Activated T-cell treated with anti-CD3 and anti-CD28 coated beads, Interleukin-2, amount 50 U/mL, for 4 hours (primary cell): ENCODE data around the gene CENPH. TPM values are rescaled to one million over a fixed set of nuclear protein-coding genes. Genes with fewer than 3 reads are reported as not detected.
A peak's percentile ranks its signal among the peaks of the same experiment; 100 is the strongest.
"Not testable (repeated sequence)": the region's sequence is repeated elsewhere in the genome, so short reads cannot be mapped to it uniquely, and the experiment has no call there.

Experiments used
- ATAC-seq, 2 donors: fragments of 200-7000 bp; cut with Tn5 transposase; one replicate each; pipeline ENCODE4 v1.10.0; 2021
- DNase-seq: peaks from one replicate; pipeline ENCODE4 v3.0.0-alpha.2; 2020
- H3K27me3 Mint-ChIP-seq: one replicate; pipeline ENCODE4 v1.8.0; 2021; ENCODE audit warnings: low read depth, mixed read lengths
- H3K36me3 Mint-ChIP-seq: one replicate; pipeline ENCODE4 v1.8.0; 2022; ENCODE audit warnings: mixed read lengths; ENCODE audit not compliant: insufficient read depth
- H3K4me1 Mint-ChIP-seq: one replicate; pipeline ENCODE4 v1.8.0; 2021; ENCODE audit warnings: low read depth, mixed read lengths
- H3K4me3 Mint-ChIP-seq: one replicate; pipeline ENCODE4 v1.8.0; 2021; ENCODE audit warnings: mild to moderate bottlenecking, moderate library complexity, mixed read lengths
- H3K9me3 Mint-ChIP-seq: one replicate; pipeline ENCODE4 v1.8.0; 2021; ENCODE audit warnings: mixed read lengths
- total RNA-seq, 3 donors: library from RNA; stranded (reverse); gene quantifications; one replicate each; pipeline ENCODE4 v1.2.1, GENCODE V29; 2021

The CENPH gene
- total RNA-seq, 3 donors from 2014 or later = 36.1 to 44.2 (median 41.6) TPM

GRCh38 chr5:69170969-69171368 lies 18.4 kb upstream of the CENPH start:
- Mint-ChIP-seq H3K4me1 (peaks cover 22% of the 10 kb centered on the region), H3K36me3 (peaks cover 14% of the 10 kb centered on the region), H3K4me3 (no peak overlapping the region), H3K27me3 (no peaks in the 10 kb centered on the region), H3K9me3 (no peaks in the 10 kb centered on the region)
- ATAC-seq (no peak), DNase-seq (no peak)

GRCh38 chr5:69181659-69182293 lies 7.6 kb upstream of the CENPH start:
- not testable (repeated sequence) for DNase-seq, H3K4me3 Mint-ChIP-seq, H3K9me3 Mint-ChIP-seq, H3K36me3 Mint-ChIP-seq, H3K4me1 Mint-ChIP-seq, ATAC-seq, H3K27me3 Mint-ChIP-seq

- ATAC-seq (no peak), DNase-seq (no peak)
- Mint-ChIP-seq H3K9me3 (no peaks in the 10 kb centered on the region), H3K4me3 (no peak overlapping the region), H3K36me3 (no peaks in the 10 kb centered on the region), H3K27me3 (no peaks in the 10 kb centered on the region), H3K4me1 (peaks cover 7% of the 10 kb centered on the region)
Measured at GRCh38 chr5:69184621-69185020, 4.8 kb upstream of the CENPH start.

GRCh38 chr5:69187342-69187741 lies 2.0 kb upstream of the CENPH start:
- peaks cover 13% of the 10 kb centered on the region for H3K4me1 Mint-ChIP-seq
- no peak for ATAC-seq
- no peak for DNase-seq
- no peaks in the 10 kb centered on the region for H3K9me3 Mint-ChIP-seq
- H3K36me3 Mint-ChIP-seq = peaks cover 1% of the 10 kb centered on the region
- no peaks in the 10 kb centered on the region for H3K27me3 Mint-ChIP-seq
- no peak overlapping the region for H3K4me3 Mint-ChIP-seq

GRCh38 chr5:69188811-69189161 lies 597 bp upstream of the CENPH start:
- DNase-seq (no peak), ATAC-seq (no peak)
- Mint-ChIP-seq H3K27me3 (no peaks in the 10 kb centered on the region), H3K4me3 (peak overlapping the region; percentile 90), H3K36me3 (peaks cover 1% of the 10 kb centered on the region), H3K9me3 (no peaks in the 10 kb centered on the region), H3K4me1 (peaks cover 13% of the 10 kb centered on the region)

GRCh38 chr5:69202497-69202896 lies 13.1 kb downstream of the CENPH start:
- Mint-ChIP-seq H3K9me3 (no peaks in the 10 kb centered on the region), H3K4me3 (no peak overlapping the region), H3K27me3 (no peaks in the 10 kb centered on the region), H3K4me1 (no peaks in the 10 kb centered on the region), H3K36me3 (peaks cover 10% of the 10 kb centered on the region)
- no peak for DNase-seq
- ATAC-seq = no peak

GRCh38 chr5:69206528-69207190 lies 17.3 kb downstream of the CENPH start:
- DNase-seq = no peak
- Mint-ChIP-seq H3K27me3 (no peaks in the 10 kb centered on the region), H3K4me1 (no peaks in the 10 kb centered on the region), H3K4me3 (no peak overlapping the region), H3K36me3 (peaks cover 4% of the 10 kb centered on the region), H3K9me3 (no peaks in the 10 kb centered on the region)
- ATAC-seq = no peak

- H3K4me3 Mint-ChIP-seq = no peak overlapping the region
- ATAC-seq (no peak), DNase-seq (no peak)
- no peaks in the 10 kb centered on the region for H3K9me3 Mint-ChIP-seq
- no peaks in the 10 kb centered on the region for H3K4me1 Mint-ChIP-seq
- no peaks in the 10 kb centered on the region for H3K27me3 Mint-ChIP-seq
- no peaks in the 10 kb centered on the region for H3K36me3 Mint-ChIP-seq
Measured at GRCh38 chr5:69209602-69210001, 20.2 kb downstream of the CENPH start.

GRCh38 chr5:69211200-69211599 lies 21.8 kb downstream of the CENPH start:
- ATAC-seq (no peak), DNase-seq (no peak)
- no peaks in the 10 kb centered on the region for H3K27me3 Mint-ChIP-seq
- no peaks in the 10 kb centered on the region for H3K36me3 Mint-ChIP-seq
- H3K4me1 Mint-ChIP-seq = no peaks in the 10 kb centered on the region
- no peaks in the 10 kb centered on the region for H3K9me3 Mint-ChIP-seq
- H3K4me3 Mint-ChIP-seq = no peak overlapping the region

- H3K27me3 Mint-ChIP-seq = no peaks in the 10 kb centered on the region
- no peaks in the 10 kb centered on the region for H3K36me3 Mint-ChIP-seq
- H3K4me1 Mint-ChIP-seq = peaks cover 2% of the 10 kb centered on the region
- no peaks in the 10 kb centered on the region for H3K9me3 Mint-ChIP-seq
- peak overlapping the region; percentile 31 for H3K4me3 Mint-ChIP-seq
- no peak for DNase-seq
- no peak for ATAC-seq
Measured at GRCh38 chr5:69212022-69212421, 22.6 kb downstream of the CENPH start.

GRCh38 chr5:69213513-69214215 lies 24.3 kb downstream of the CENPH start:
- no peaks in the 10 kb centered on the region for H3K27me3 Mint-ChIP-seq
- no peak overlapping the region for H3K4me3 Mint-ChIP-seq
- no peak for DNase-seq
- H3K36me3 Mint-ChIP-seq = no peaks in the 10 kb centered on the region
- H3K9me3 Mint-ChIP-seq = no peaks in the 10 kb centered on the region
- H3K4me1 Mint-ChIP-seq = peaks cover 7% of the 10 kb centered on the region
- no peak for ATAC-seq

GRCh38 chr5:69217151-69217511 lies 27.7 kb downstream of the CENPH start:
- H3K9me3 Mint-ChIP-seq = no peaks in the 10 kb centered on the region
- H3K4me3 Mint-ChIP-seq = peak overlapping the region; percentile 97
- peaks cover 1% of the 10 kb centered on the region for H3K36me3 Mint-ChIP-seq
- H3K27me3 Mint-ChIP-seq = no peaks in the 10 kb centered on the region
- DNase-seq (no peak), ATAC-seq (no peak)
- peaks cover 14% of the 10 kb centered on the region for H3K4me1 Mint-ChIP-seq

- Mint-ChIP-seq H3K27me3 (no peaks in the 10 kb centered on the region), H3K4me3 (peak overlapping the region; percentile 97), H3K36me3 (peaks cover 3% of the 10 kb centered on the region), H3K9me3 (no peaks in the 10 kb centered on the region), H3K4me1 (peaks cover 14% of the 10 kb centered on the region)
- ATAC-seq (peak; percentile 91 to 96), DNase-seq (peak; percentile 93)
Measured at GRCh38 chr5:69217548-69218526, 28.5 kb downstream of the CENPH start.

- no peaks in the 10 kb centered on the region for H3K9me3 Mint-ChIP-seq
- ATAC-seq = no peak
- H3K4me1 Mint-ChIP-seq = peaks cover 14% of the 10 kb centered on the region
Measured at GRCh38 chr5:69219939-69220338, 30.6 kb downstream of the CENPH start.

More at GRCh38 chr5:69219939-69220338, 30.6 kb downstream of the CENPH start:
- Mint-ChIP-seq H3K36me3 (peaks cover 3% of the 10 kb centered on the region), H3K27me3 (no peaks in the 10 kb centered on the region), H3K4me3 (no peak overlapping the region)
- no peak for DNase-seq
